GM23338 (cell line): ENCODE data around the gene PDLIM5.

Source experiments
- CTCF ChIP-seq, 2 experiments: fragments of 200-600 bp in 1 of 2; sonication (generic) in 1 of 2; conservative IDR thresholded peaks; 2 replicates each; pipeline versions ENCODE4 v1.5.1 to v1.6.1; 2016 to 2017; ENCODE audit warnings: antibody characterized with exemption in 2 of 2, low read depth in 2 of 2, mild to moderate bottlenecking in 2 of 2, moderate library complexity in 1 of 2
- EZH2 ChIP-seq: fragments of 200-600 bp; sonication (generic); IDR thresholded peaks from one replicate; pipeline ENCODE4 v1.8.0; 2017; ENCODE audit warnings: antibody characterized with exemption, mild to moderate bottlenecking, low read depth; ENCODE audit not compliant: unreplicated experiment
- POLR2AphosphoS5 ChIP-seq: IDR thresholded peaks from 2 replicates; pipeline ENCODE4 v1.6.1; 2016; ENCODE audit warnings: antibody characterized with exemption, low read depth
- REST ChIP-seq: IDR thresholded peaks from one replicate; pipeline ENCODE4 v1.6.1; 2018; ENCODE audit warnings: antibody characterized with exemption; ENCODE audit not compliant: unreplicated experiment

- TF ChIP-seq POLR2AphosphoS5 (no peak), CTCF (conservative IDR thresholded peaks at IDR 0.05; ENCODE audit: low read depth in 2 of 2) (no peak), EZH2 (no peak), REST (no peak)
Measured at GRCh38 chr4:94701631-94702300, 250.0 kb downstream of the PDLIM5 start.
